H1 (cell line): ENCODE data around the gene DHTKD1. TPM values are rescaled to one million over a fixed set of nuclear protein-coding genes. Genes with fewer than 3 reads are reported as not detected.

Experiments used
- CTCF ChIA-PET: fragments of 300-600 bp; sonication (Branson Sonifier 250); formaldehyde crosslinking; loops from one replicate; lab custom pipeline; 2021; ENCODE audit not compliant: partially characterized antibody; lab: Charles Lee
- POLR2A ChIA-PET: fragments of 300-600 bp; sonication (Branson Sonifier 250); formaldehyde crosslinking; loops from one replicate; lab custom pipeline; 2021; ENCODE audit warnings: inconsistent platforms; ENCODE audit not compliant: partially characterized antibody; lab: Charles Lee
- DNase-seq, 2 experiments: peaks; one replicate each; pipeline versions ENCODE4 v3.0.0 to v3.0.0-alpha.2; 2010 to 2022; ENCODE audit warnings: low spot score in 2 of 2, low read depth in 1 of 2, mixed read lengths in 1 of 2
- FAIRE-seq: peaks from 2 replicates; lab custom pipeline; 2011; peaks lifted over from hg19 to GRCh38; lab: Jason Lieb, UNC
- H2AFZ ChIP-seq: 2 replicates; pipeline ENCODE4 v1.8.1; 2012; ENCODE audit warnings: low read length, inconsistent platforms
- H2AK5ac ChIP-seq: 2 replicates; pipeline ENCODE4 v1.6.1; 2013; ENCODE audit warnings: low read depth, low read length
- H2BK120ac ChIP-seq: replicated peaks from 2 replicates; pipeline ENCODE3; 2013; ENCODE audit warnings: low read depth, low read length, inconsistent platforms
- H2BK12ac ChIP-seq: 2 replicates; pipeline ENCODE4 v1.6.1; 2013; ENCODE audit warnings: low read depth, low read length
- H2BK15ac ChIP-seq: 2 replicates; pipeline ENCODE4 v1.6.1; 2013; ENCODE audit warnings: low read length
- H2BK20ac ChIP-seq: 2 replicates; pipeline ENCODE4 v1.6.1; 2013; ENCODE audit warnings: low read length
- H2BK5ac ChIP-seq: 2 replicates; pipeline ENCODE4 v1.6.1; 2013; ENCODE audit warnings: low read depth, low read length
- H3K14ac ChIP-seq: 2 replicates; pipeline ENCODE4 v1.6.1; 2013; ENCODE audit warnings: inconsistent platforms; ENCODE audit not compliant: insufficient read length
- H3K18ac ChIP-seq: 2 replicates; pipeline ENCODE4 v1.6.1; 2013; ENCODE audit warnings: low read length; ENCODE audit errors: extremely low read depth
- H3K23ac ChIP-seq: 2 replicates; pipeline ENCODE4 v1.6.1; 2013; ENCODE audit warnings: inconsistent platforms; ENCODE audit not compliant: insufficient read length
- H3K23me2 ChIP-seq: 2 replicates; pipeline ENCODE4 v1.6.1; 2013; ENCODE audit warnings: low read depth, low read length
- H3K27ac ChIP-seq: 2 replicates; pipeline ENCODE4 v1.6.1; 2011; ENCODE audit warnings: low read depth, low read length, inconsistent platforms
- H3K27me3 ChIP-seq, 4 experiments: replicated peaks in 1 of 4; 1 replicate in 1 of 4; 2 replicates in 3 of 4; pipeline versions ENCODE4 v1.6.1 to v1.8.1; 2011 to 2013; ENCODE audit warnings: low read length in 3 of 4, mild to moderate bottlenecking in 3 of 4, inconsistent platforms in 2 of 4, mixed read lengths in 2 of 4, moderate library complexity in 1 of 4; ENCODE audit not compliant: control insufficient read depth in 3 of 4, insufficient read depth in 3 of 4; ENCODE audit errors: extremely low read depth in 1 of 4
- H3K36me3 ChIP-seq, 4 experiments: 2 replicates each; pipeline versions ENCODE4 v1.6.1 to v1.8.1; 2011 to 2013; ENCODE audit warnings: mild to moderate bottlenecking in 4 of 4, low read length in 3 of 4, moderate library complexity in 2 of 4, control low read depth in 1 of 4, inconsistent platforms in 1 of 4; ENCODE audit not compliant: insufficient read depth in 4 of 4, control insufficient read depth in 2 of 4
- H3K4ac ChIP-seq: replicated peaks from 2 replicates; pipeline ENCODE3; 2013; ENCODE audit warnings: low read length, low read depth, mixed read lengths, inconsistent platforms; ENCODE audit not compliant: insufficient read length
- H3K4me1 ChIP-seq, 4 experiments: replicated peaks in 1 of 4; 1 replicate in 1 of 4; 2 replicates in 3 of 4; pipeline versions ENCODE4 v1.6.1 to v1.8.1; 2011 to 2013; ENCODE audit warnings: low read length in 3 of 4, inconsistent platforms in 2 of 4, mixed read lengths in 1 of 4; ENCODE audit not compliant: insufficient read depth in 4 of 4, control insufficient read depth in 3 of 4
- H3K4me2 ChIP-seq, 2 experiments: 2 replicates each; pipeline versions ENCODE4 v1.6.1 to v1.8.1; 2011 to 2013; ENCODE audit warnings: low read depth in 2 of 2, low read length in 2 of 2, control low read depth in 1 of 2, inconsistent platforms in 1 of 2, mild to moderate bottlenecking in 1 of 2; ENCODE audit not compliant: insufficient read depth in 1 of 2
- H3K4me3 ChIP-seq, 4 experiments: fragments of 200-600, 300-600 bp in 1 of 4; sonication (generic), shearing (Covaris generic), sonication (Bioruptor Twin) in 1 of 4; 2 replicates each; pipeline versions ENCODE4 v1.5.1 to v1.8.1; 2011 to 2016; ENCODE audit warnings: low read length in 4 of 4, low read depth in 3 of 4, control low read depth in 2 of 4, inconsistent platforms in 2 of 4, mild to moderate bottlenecking in 2 of 4, mixed read lengths in 1 of 4, moderate library complexity in 1 of 4; ENCODE audit not compliant: insufficient read depth in 2 of 4; ENCODE audit errors: extremely low read depth in 1 of 4
- H3K56ac ChIP-seq: replicated peaks from 2 replicates; pipeline ENCODE3; 2013; ENCODE audit warnings: low read depth, mild to moderate bottlenecking, mixed read lengths, low read length, inconsistent platforms; ENCODE audit not compliant: insufficient read length
- H3K79me1 ChIP-seq: 2 replicates; pipeline ENCODE4 v1.6.1; 2013; ENCODE audit warnings: low read depth, low read length, control low read depth
- H3K79me2 ChIP-seq, 2 experiments: 2 replicates each; pipeline versions ENCODE4 v1.6.1 to v1.8.1; 2012 to 2013; ENCODE audit warnings: low read length in 2 of 2, mild to moderate bottlenecking in 2 of 2, inconsistent platforms in 1 of 2; ENCODE audit not compliant: insufficient read depth in 2 of 2, control insufficient read depth in 1 of 2
- H3K9ac ChIP-seq, 4 experiments: replicated peaks in 1 of 4; 1 replicate in 1 of 4; 2 replicates in 3 of 4; pipeline versions ENCODE4 v1.6.1 to v1.8.1; 2011 to 2013; ENCODE audit warnings: low read depth in 3 of 4, low read length in 3 of 4, control low read depth in 2 of 4, mild to moderate bottlenecking in 2 of 4, moderate library complexity in 2 of 4, inconsistent platforms in 1 of 4; ENCODE audit errors: extremely low read depth in 1 of 4
- H3K9me3 ChIP-seq, 2 experiments: 2 replicates each; pipeline versions ENCODE4 v1.6.1 to v1.8.1; 2012 to 2013; ENCODE audit warnings: mild to moderate bottlenecking in 2 of 2, moderate library complexity in 2 of 2, control low read depth in 1 of 2, inconsistent platforms in 1 of 2, low read depth in 1 of 2, low read length in 1 of 2, mixed read lengths in 1 of 2; ENCODE audit not compliant: insufficient read depth in 2 of 2
- H4K20me1 ChIP-seq, 2 experiments: replicated peaks in 1 of 2; 2 replicates each; pipeline versions ENCODE3 to v1.8.1; 2011 to 2013; ENCODE audit warnings: inconsistent platforms in 2 of 2, low read length in 2 of 2, mild to moderate bottlenecking in 1 of 2; ENCODE audit not compliant: insufficient read depth in 2 of 2, control insufficient read depth in 1 of 2
- H4K5ac ChIP-seq: 2 replicates; pipeline ENCODE4 v1.6.1; 2013; ENCODE audit warnings: low read length, low read depth, mixed read lengths, inconsistent platforms; ENCODE audit not compliant: insufficient read length
- H4K8ac ChIP-seq: 2 replicates; pipeline ENCODE4 v1.8.0; 2013; ENCODE audit warnings: mild to moderate bottlenecking, moderate library complexity, low read length, inconsistent platforms; ENCODE audit not compliant: insufficient read depth; ENCODE audit errors: extremely low read depth
- H4K91ac ChIP-seq: replicated peaks from 2 replicates; pipeline ENCODE3; 2013; ENCODE audit warnings: low read length, mixed read lengths, inconsistent platforms; ENCODE audit not compliant: insufficient read length
- ATF2 ChIP-seq: IDR thresholded peaks from 2 replicates; pipeline ENCODE4 v1.6.1; 2012; ENCODE audit warnings: low read length, inconsistent platforms
- BACH1 ChIP-seq: IDR thresholded peaks from 2 replicates; pipeline ENCODE4 v1.6.1; 2012; ENCODE audit warnings: low read length, improper control_type of control experiment
- BRCA1 ChIP-seq: IDR thresholded peaks from 2 replicates; pipeline ENCODE4 v1.6.1; 2012; ENCODE audit warnings: low read depth, low read length, improper control_type of control experiment
- CHD1 ChIP-seq: IDR thresholded peaks from 2 replicates; pipeline ENCODE4 v1.6.1; 2012; ENCODE audit warnings: low read depth, low read length, improper control_type of control experiment
- RNF2 ChIP-seq: fragments of 200-900, 300-1000 bp; sonication (generic); IDR thresholded peaks from 2 replicates; pipeline ENCODE4 v1.7.1; 2016; ENCODE audit warnings: borderline replicate concordance, low read depth, mild to moderate bottlenecking, antibody characterized with exemption, low read length; ENCODE audit not compliant: poor library complexity, severe bottlenecking; ENCODE audit errors: missing control alignments
- SIN3A ChIP-seq, 2 experiments: IDR thresholded peaks in 1 of 2; conservative IDR thresholded peaks in 1 of 2; 2 replicates each; pipeline ENCODE4 v1.6.1; 2011 to 2012; ENCODE audit warnings: low read length in 2 of 2, improper control_type of control experiment in 1 of 2, low read depth in 1 of 2, mild to moderate bottlenecking in 1 of 2
- SP2 ChIP-seq: IDR thresholded peaks from 2 replicates; pipeline ENCODE4 v1.6.1; 2012; ENCODE audit warnings: mild to moderate bottlenecking, low read length, inconsistent platforms
- TAF7 ChIP-seq: optimal IDR thresholded peaks from 2 replicates; pipeline ENCODE3; 2011; ENCODE audit warnings: low read depth, mild to moderate bottlenecking, inconsistent platforms, low read length, moderate library complexity, borderline replicate concordance
- WGBS, 2 experiments: shearing (Covaris generic) in 1 of 2; methylation state at CpG; one replicate each; pipeline versions ENCODE4 v1.1.6 to v1.1.7; 2013 to 2015; ENCODE audit warnings: low lambda C conversion rate in 2 of 2, mixed read lengths in 2 of 2, inconsistent platforms in 1 of 2, low coverage in 1 of 2, missing lambda C conversion rate in 1 of 2; ENCODE audit not compliant: insufficient replicate concordance in 2 of 2, insufficient coverage in 1 of 2, insufficient read length in 1 of 2; ENCODE audit errors: extremely low coverage in 1 of 2, missing lambda C conversion rate in 1 of 2; 5-methylcytosine and 5-hydroxymethylcytosine counted together
- polyA plus RNA-seq, 7 experiments: library from polyadenylated mRNA; depleted of rRNA in 3 of 7; stranded (reverse) in 5 of 7; unstranded in 2 of 7; fragments of >200 nt in 5 of 7; fragments of 200-250 nt in 2 of 7; gene quantifications; 1 replicate in 5 of 7; 2 replicates in 1 of 7; 4 replicates in 1 of 7; pipeline versions ENCODE4 v1.2.1 to v1.2.3, GENCODE V29; 2011 to 2013; ENCODE audit warnings: missing spikeins in 2 of 7, mixed read lengths in 2 of 7
- total RNA-seq: library from RNA; stranded (reverse); fragmentation: NEBNext Ultra II Directional; extraction: Animal tissue kit (Norgen Biotek cat#: 25700); gene quantifications from 2 replicates; pipeline ENCODE4 v1.2.1, GENCODE V29; 2021
- TF ChIP-seq, protein P1 (sequence below): IDR thresholded peaks from 2 replicates; pipeline ENCODE4 v1.6.1; 2011; ENCODE audit warnings: low read depth, mild to moderate bottlenecking, low read length; ENCODE audit not compliant: insufficient read depth

DHTKD1 gene
- total and polyA plus RNA-seq, 2 of the 8 experiments (the other 6 are each of a cell fraction or from before 2014, with no cell fraction given): 49.8 to 74.9 TPM

DNA sequence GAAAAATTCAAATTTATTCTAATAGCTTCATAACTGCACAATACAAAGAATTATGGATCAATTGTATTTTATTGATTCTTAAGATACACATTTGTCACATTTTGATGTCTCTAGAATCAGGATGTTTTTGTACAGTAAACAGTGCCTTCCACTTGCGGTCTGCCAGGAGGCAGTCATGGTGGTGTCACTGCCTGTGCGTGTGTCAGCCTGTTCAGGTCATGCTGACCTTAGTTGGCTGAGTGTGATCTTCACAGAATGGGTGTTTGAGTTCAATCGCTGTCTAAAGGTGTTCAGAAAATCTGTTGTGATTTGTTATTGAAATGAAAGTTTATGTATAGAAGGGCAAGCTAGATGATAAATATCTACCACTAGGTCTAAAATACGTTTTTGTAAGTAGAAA, 81.4 kb downstream of the DHTKD1 start:
- ChIA-PET CTCF (no interaction called here), POLR2A (no interaction called here)
- Histone ChIP-seq H4K5ac (no peak overlapping the region), H3K36me3 (no peaks in the 10 kb centered on the region; a peak in 3 of 8 replicates), H2BK5ac (no peak overlapping the region), H3K23me2 (no peaks in the 10 kb centered on the region), H3K4me2 (no peak overlapping the region), H3K56ac (no peak overlapping the region), H3K23ac (no peak overlapping the region), H3K4me3 (no peak overlapping the region), H3K14ac (no peak overlapping the region), H3K79me1 (no peaks in the 10 kb centered on the region), H2AFZ (no peak overlapping the region), H3K18ac (no peak overlapping the region), H4K91ac (no peak overlapping the region), H3K79me2 (no peaks in the 10 kb centered on the region), H3K4me1 (no peaks in the 10 kb centered on the region), H4K8ac (no peak overlapping the region), H3K9ac (no peak overlapping the region), H2BK20ac (no peak overlapping the region), H3K27me3 (peaks cover 0 to 1% (median 0%) of the 10 kb centered on the region in 4 experiments; a peak in 1 of 7 replicates), H3K9me3 (no peaks in the 10 kb centered on the region), H3K27ac (no peak overlapping the region), H2BK15ac (no peak overlapping the region), H2BK12ac (no peak overlapping the region), H4K20me1 (no peaks in the 10 kb centered on the region), H3K4ac (no peak overlapping the region), H2AK5ac (no peak overlapping the region), H2BK120ac (no peak overlapping the region)
- WGBS, 2 experiments: 76% methylated on average over 4 of the region's 4 CpGs; no CpG with 5 or more reads in 1 of the 2 experiments
- FAIRE-seq: no peak
- DNase-seq: no peak
- TF ChIP-seq RNF2: no peak
- no peak for TF ChIP-seq BRCA1
- TF ChIP-seq, protein P1, sequence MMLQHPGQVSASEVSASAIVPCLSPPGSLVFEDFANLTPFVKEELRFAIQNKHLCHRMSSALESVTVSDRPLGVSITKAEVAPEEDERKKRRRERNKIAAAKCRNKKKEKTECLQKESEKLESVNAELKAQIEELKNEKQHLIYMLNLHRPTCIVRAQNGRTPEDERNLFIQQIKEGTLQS: no peak
- TF ChIP-seq SP2: no peak
- TF ChIP-seq SIN3A (conservative IDR thresholded peaks at IDR 0.05 in 1 of 2, IDR thresholded peaks at IDR 0.05 in 1 of 2; ENCODE audit: low read depth in 1 of 2, low read length in 2 of 2): no peak
- no peak for TF ChIP-seq CHD1
- no peak for TF ChIP-seq TAF7
- TF ChIP-seq ATF2: no peak
- no peak for TF ChIP-seq BACH1
